HepG2 (cell line): Measurements from ENCODE around the gene CHMP1A. TPM values are rescaled to one million over a fixed set of nuclear protein-coding genes. Genes with fewer than 3 reads are reported as not detected.

Source experiments
- ATAC-seq: fragments of 200-7000 bp; cut with Tn5 transposase; 3 replicates; pipeline ENCODE4 v1.9.1; 2020; ENCODE audit warnings: mild to moderate bottlenecking, moderate library complexity
- BruUV-seq: library from RNA; stranded (reverse); fragments of 400-500 nt; replicated peaks from 2 replicates; lab custom pipeline; 2021; lab: Mats Ljungman, UMichigan
- CTCF ChIA-PET: fragments of 300-600 bp; formaldehyde crosslinking; extraction: SDS; loops from one replicate; lab custom pipeline; 2021; ENCODE audit warnings: low total read pairs, inconsistent platforms, low intra/inter-chr PET ratio; lab: Yijun Ruan, JAX
- POLR2A ChIA-PET: fragments of 350-600 bp; sonication (Branson Sonifier 250); formaldehyde crosslinking; loops from one replicate; lab custom pipeline; 2020; ENCODE audit warnings: antibody characterized with exemption, inconsistent platforms; lab: Yijun Ruan, JAX
- DNase-seq: peaks from one replicate; pipeline ENCODE4 v3.0.0-alpha.2; 2015; ENCODE audit warnings: low spot score
- FAIRE-seq: peaks from 3 replicates; lab custom pipeline; 2011; peaks lifted over from hg19 to GRCh38; lab: Jason Lieb, UNC
- H2AFZ ChIP-seq: one replicate; pipeline ENCODE4 v1.6.1; 2011; ENCODE audit warnings: low read length, inconsistent platforms
- H3K27ac ChIP-seq: fragments of 300-600 bp; 3 replicates; pipeline ENCODE4 v1.8.0; 2011; ENCODE audit warnings: mixed run types, mild to moderate bottlenecking, mixed read lengths, low read length, inconsistent platforms; ENCODE audit not compliant: insufficient read depth; ENCODE audit errors: extremely low read length
- H3K27me3 ChIP-seq, 2 experiments: fragments of 200-600 bp in 1 of 2; 2 replicates in 1 of 2; 3 replicates in 1 of 2; pipeline versions ENCODE4 v1.6.0 to v1.8.0; 2011; ENCODE audit warnings: low read length in 2 of 2, mild to moderate bottlenecking in 2 of 2, moderate library complexity in 2 of 2, inconsistent platforms in 1 of 2; ENCODE audit not compliant: insufficient read depth in 2 of 2, control insufficient read depth in 1 of 2
- H3K36me3 ChIP-seq, 2 experiments: fragments of 200-600 bp in 1 of 2; replicated peaks in 1 of 2; 2 replicates in 1 of 2; 3 replicates in 1 of 2; pipeline versions ENCODE4 v1.5.1 to v1.8.0; 2011; ENCODE audit warnings: low read length in 2 of 2, inconsistent platforms in 1 of 2; ENCODE audit not compliant: insufficient read depth in 2 of 2, control insufficient read depth in 1 of 2
- H3K4me1 ChIP-seq: 2 replicates; pipeline ENCODE4 v1.5.1; 2012; ENCODE audit warnings: low read length, inconsistent platforms; ENCODE audit not compliant: insufficient read depth
- H3K4me2 ChIP-seq: 2 replicates; pipeline ENCODE4 v1.6.0; 2011; ENCODE audit warnings: low read depth, low read length, inconsistent platforms
- H3K4me3 ChIP-seq, 3 experiments: fragments of 200-600 bp in 1 of 3; sonication (generic), shearing (Covaris generic) in 1 of 3; replicated peaks in 1 of 3; 2 replicates each; pipeline ENCODE4 v1.5.1; 2011 to 2016; ENCODE audit warnings: low read length in 3 of 3, inconsistent platforms in 2 of 3, low read depth in 2 of 3, mild to moderate bottlenecking in 2 of 3, control low read depth in 1 of 3, mixed read lengths in 1 of 3; ENCODE audit not compliant: insufficient read depth in 1 of 3
- H3K79me2 ChIP-seq: one replicate; pipeline ENCODE4 v1.6.1; 2011; ENCODE audit warnings: low read length, inconsistent platforms; ENCODE audit not compliant: insufficient read depth
- H3K9ac ChIP-seq: 2 replicates; pipeline ENCODE4 v1.6.0; 2011; ENCODE audit warnings: mild to moderate bottlenecking, low read depth, low read length, inconsistent platforms; ENCODE audit not compliant: insufficient read depth
- H3K9me3 ChIP-seq: 2 replicates; pipeline ENCODE4 v1.5.1; 2012; ENCODE audit warnings: mild to moderate bottlenecking, low read length
- H4K20me1 ChIP-seq: 2 replicates; pipeline ENCODE4 v1.6.0; 2011; ENCODE audit warnings: inconsistent platforms, mild to moderate bottlenecking, low read length, moderate library complexity; ENCODE audit not compliant: insufficient read depth
- AGO2 ChIP-seq: fragments of 200-400 bp; formaldehyde crosslinking; optimal IDR thresholded peaks from 2 replicates; pipeline ENCODE3; 2017; ENCODE audit warnings: mild to moderate bottlenecking, low read depth, low read length, moderate library complexity
- FOXP4 ChIP-seq: sonication (generic); formaldehyde crosslinking; IDR thresholded peaks from 2 replicates; pipeline ENCODE4 v1.4.0; 2020; ENCODE audit warnings: missing genetic modification reagents
- JUNB ChIP-seq: sonication (generic); formaldehyde crosslinking; IDR thresholded peaks from 2 replicates; pipeline ENCODE4 v1.8.0; 2022; ENCODE audit warnings: missing genetic modification reagents, mild to moderate bottlenecking, borderline replicate concordance
- MXD3 ChIP-seq: IDR thresholded peaks from 2 replicates; pipeline ENCODE4 v1.6.1; 2016; ENCODE audit warnings: mild to moderate bottlenecking, missing biosample characterization, missing genetic modification reagents
- RBFOX2 ChIP-seq: fragments of 200-400 bp; formaldehyde crosslinking; IDR thresholded peaks from 2 replicates; pipeline ENCODE4 v1.6.1; 2017; ENCODE audit warnings: low read depth, mild to moderate bottlenecking, low read length
- ZNF281 ChIP-seq: sonication (generic); formaldehyde crosslinking; IDR thresholded peaks from 2 replicates; pipeline ENCODE4 v1.4.0; 2020; ENCODE audit warnings: missing genetic modification reagents, borderline replicate concordance
- ZNF776 ChIP-seq: sonication (generic); formaldehyde crosslinking; IDR thresholded peaks from 2 replicates; pipeline ENCODE4 v1.4.0; 2020; ENCODE audit warnings: mild to moderate bottlenecking, missing genetic modification reagents
- WGBS: methylation state at CpG from one replicate; pipeline ENCODE4 v1.1.6; 2017; ENCODE audit warnings: low lambda C conversion rate; 5-methylcytosine and 5-hydroxymethylcytosine counted together
- in situ Hi-C: cut with HindIII; loops from 2 replicates; pipeline ENCODE4 v1.10.0; 2017; ENCODE audit warnings: low pct_unique_long_range_greater_than_20kb; ENCODE audit not compliant: extremely low pct_ligation_motif_present
- intact Hi-C: fragments of 100-400 bp; cut with micrococcal nuclease; formaldehyde crosslinking; loops from one replicate; pipeline ENCODE4 v1.10.0; 2022; ENCODE audit not compliant: unreplicated experiment
- polyA plus RNA-seq, 8 experiments: library from polyadenylated mRNA; depleted of rRNA in 3 of 8; stranded (reverse) in 7 of 8; unstranded in 1 of 8; fragments of >200 nt; fragmentation: Illumina TruSeq in 4 of 8; extraction: Trizol in 4 of 8; gene quantifications; 2 replicates each; pipeline versions ENCODE4 v1.2.1 to v1.2.3, GENCODE V29; 2011 to 2016; ENCODE audit warnings: low read depth in 4 of 8, missing spikeins in 1 of 8, mixed read lengths in 1 of 8; ENCODE audit not compliant: insufficient read depth in 1 of 8
- total RNA-seq, 5 experiments: library from RNA; depleted of rRNA; stranded (reverse); fragments of >200 nt; fragmentation: Illumina TruSeq; extraction: Trizol; gene quantifications; 2 replicates each; pipeline ENCODE4 v1.2.3, GENCODE V29; 2016; ENCODE audit warnings: low read depth in 1 of 5

CHMP1A gene
- total and polyA plus RNA-seq, 2 of the 13 experiments (the other 11 are each of a cell fraction or from before 2014, with no cell fraction given) = 69.4 to 73.3 TPM

- no peak for TF ChIP-seq JUNB (CRISPR knock-in tag)
- TF ChIP-seq, all 625 proteins: peak for 0
Observed at GRCh38 chr16:89646906-89647305, 10.6 kb downstream of the CHMP1A start (continued).

GRCh38 chr16:89646270-89646669 is 11.2 kb downstream of the CHMP1A start:
- peaks cover 24 to 32% of the 10 kb centered on the region in 2 experiments; a peak in 4 of 5 replicates for H3K36me3 ChIP-seq
- H3K79me2 ChIP-seq = no peaks in the 10 kb centered on the region
- DNase-seq = no peak
- POLR2A ChIA-PET = no interaction called here
- 99% methylated on average over 22 of the region's 22 CpGs for WGBS
- no peak overlapping the region for H3K4me2 ChIP-seq
- H3K4me3 ChIP-seq = no peak overlapping the region
- TF ChIP-seq MXD3 (no peak), RBFOX2 (peak; percentile 49; the same call in 1 of the 2 replicates), FOXP4 (CRISPR knock-in tag) (no peak), ZNF776 (CRISPR knock-in tag) (no peak), ZNF281 (CRISPR knock-in tag) (no peak), AGO2 (peak; percentile 26)
- TF ChIP-seq, all 625 proteins: peak for 2
- Histone ChIP-seq H3K4me1 (peaks cover 8% of the 10 kb centered on the region), H3K27me3 (no peaks in the 10 kb centered on the region), H2AFZ (no peak overlapping the region), H3K27ac (no peak overlapping the region), H4K20me1 (no peaks in the 10 kb centered on the region), H3K9me3 (no peaks in the 10 kb centered on the region), H3K9ac (no peak overlapping the region)
- intact Hi-C loops (no loop called here), in situ Hi-C loops (no loop called here)
- CTCF ChIA-PET = no interaction called here
- ATAC-seq = no peak
- TSS peak; percentile 19 for BruUV-seq
- FAIRE-seq = no peak
